H1 (cell line): ENCODE measurements around the gene SRSF12. TPM values are rescaled to one million over a fixed set of nuclear protein-coding genes. Genes with fewer than 3 reads are reported as not detected.

Source experiments
- CTCF ChIA-PET: fragments of 300-600 bp; sonication (Branson Sonifier 250); formaldehyde crosslinking; loops from one replicate; lab custom pipeline; 2021; ENCODE audit not compliant: partially characterized antibody; lab: Charles Lee
- POLR2A ChIA-PET: fragments of 300-600 bp; sonication (Branson Sonifier 250); formaldehyde crosslinking; loops from one replicate; lab custom pipeline; 2021; ENCODE audit warnings: inconsistent platforms; ENCODE audit not compliant: partially characterized antibody; lab: Charles Lee
- DNase-seq, 2 experiments: peaks; one replicate each; pipeline versions ENCODE4 v3.0.0 to v3.0.0-alpha.2; 2010 to 2022; ENCODE audit warnings: low spot score in 2 of 2, low read depth in 1 of 2, mixed read lengths in 1 of 2
- FAIRE-seq: peaks from 2 replicates; lab custom pipeline; 2011; peaks lifted over from hg19 to GRCh38; lab: Jason Lieb, UNC
- H2AFZ ChIP-seq: 2 replicates; pipeline ENCODE4 v1.8.1; 2012; ENCODE audit warnings: low read length, inconsistent platforms
- H2AK5ac ChIP-seq: 2 replicates; pipeline ENCODE4 v1.6.1; 2013; ENCODE audit warnings: low read depth, low read length
- H2BK120ac ChIP-seq: replicated peaks from 2 replicates; pipeline ENCODE3; 2013; ENCODE audit warnings: low read depth, low read length, inconsistent platforms
- H2BK12ac ChIP-seq: 2 replicates; pipeline ENCODE4 v1.6.1; 2013; ENCODE audit warnings: low read depth, low read length
- H2BK15ac ChIP-seq: 2 replicates; pipeline ENCODE4 v1.6.1; 2013; ENCODE audit warnings: low read length
- H2BK20ac ChIP-seq: 2 replicates; pipeline ENCODE4 v1.6.1; 2013; ENCODE audit warnings: low read length
- H2BK5ac ChIP-seq: 2 replicates; pipeline ENCODE4 v1.6.1; 2013; ENCODE audit warnings: low read depth, low read length
- H3K14ac ChIP-seq: 2 replicates; pipeline ENCODE4 v1.6.1; 2013; ENCODE audit warnings: inconsistent platforms; ENCODE audit not compliant: insufficient read length
- H3K18ac ChIP-seq: 2 replicates; pipeline ENCODE4 v1.6.1; 2013; ENCODE audit warnings: low read length; ENCODE audit errors: extremely low read depth
- H3K23ac ChIP-seq: 2 replicates; pipeline ENCODE4 v1.6.1; 2013; ENCODE audit warnings: inconsistent platforms; ENCODE audit not compliant: insufficient read length
- H3K23me2 ChIP-seq: 2 replicates; pipeline ENCODE4 v1.6.1; 2013; ENCODE audit warnings: low read depth, low read length
- H3K27ac ChIP-seq: 2 replicates; pipeline ENCODE4 v1.6.1; 2011; ENCODE audit warnings: low read depth, low read length, inconsistent platforms
- H3K27me3 ChIP-seq, 4 experiments: replicated peaks in 1 of 4; 1 replicate in 1 of 4; 2 replicates in 3 of 4; pipeline versions ENCODE4 v1.6.1 to v1.8.1; 2011 to 2013; ENCODE audit warnings: low read length in 3 of 4, mild to moderate bottlenecking in 3 of 4, inconsistent platforms in 2 of 4, mixed read lengths in 2 of 4, moderate library complexity in 1 of 4; ENCODE audit not compliant: control insufficient read depth in 3 of 4, insufficient read depth in 3 of 4; ENCODE audit errors: extremely low read depth in 1 of 4
- H3K36me3 ChIP-seq, 4 experiments: 2 replicates each; pipeline versions ENCODE4 v1.6.1 to v1.8.1; 2011 to 2013; ENCODE audit warnings: mild to moderate bottlenecking in 4 of 4, low read length in 3 of 4, moderate library complexity in 2 of 4, control low read depth in 1 of 4, inconsistent platforms in 1 of 4; ENCODE audit not compliant: insufficient read depth in 4 of 4, control insufficient read depth in 2 of 4
- H3K4ac ChIP-seq: replicated peaks from 2 replicates; pipeline ENCODE3; 2013; ENCODE audit warnings: low read length, low read depth, mixed read lengths, inconsistent platforms; ENCODE audit not compliant: insufficient read length
- H3K4me1 ChIP-seq, 4 experiments: replicated peaks in 1 of 4; 1 replicate in 1 of 4; 2 replicates in 3 of 4; pipeline versions ENCODE4 v1.6.1 to v1.8.1; 2011 to 2013; ENCODE audit warnings: low read length in 3 of 4, inconsistent platforms in 2 of 4, mixed read lengths in 1 of 4; ENCODE audit not compliant: insufficient read depth in 4 of 4, control insufficient read depth in 3 of 4
- H3K4me2 ChIP-seq, 2 experiments: 2 replicates each; pipeline versions ENCODE4 v1.6.1 to v1.8.1; 2011 to 2013; ENCODE audit warnings: low read depth in 2 of 2, low read length in 2 of 2, control low read depth in 1 of 2, inconsistent platforms in 1 of 2, mild to moderate bottlenecking in 1 of 2; ENCODE audit not compliant: insufficient read depth in 1 of 2
- H3K4me3 ChIP-seq, 4 experiments: fragments of 200-600, 300-600 bp in 1 of 4; sonication (generic), shearing (Covaris generic), sonication (Bioruptor Twin) in 1 of 4; 2 replicates each; pipeline versions ENCODE4 v1.5.1 to v1.8.1; 2011 to 2016; ENCODE audit warnings: low read length in 4 of 4, low read depth in 3 of 4, control low read depth in 2 of 4, inconsistent platforms in 2 of 4, mild to moderate bottlenecking in 2 of 4, mixed read lengths in 1 of 4, moderate library complexity in 1 of 4; ENCODE audit not compliant: insufficient read depth in 2 of 4; ENCODE audit errors: extremely low read depth in 1 of 4
- H3K56ac ChIP-seq: replicated peaks from 2 replicates; pipeline ENCODE3; 2013; ENCODE audit warnings: low read depth, mild to moderate bottlenecking, mixed read lengths, low read length, inconsistent platforms; ENCODE audit not compliant: insufficient read length
- H3K79me1 ChIP-seq: 2 replicates; pipeline ENCODE4 v1.6.1; 2013; ENCODE audit warnings: low read depth, low read length, control low read depth
- H3K79me2 ChIP-seq, 2 experiments: 2 replicates each; pipeline versions ENCODE4 v1.6.1 to v1.8.1; 2012 to 2013; ENCODE audit warnings: low read length in 2 of 2, mild to moderate bottlenecking in 2 of 2, inconsistent platforms in 1 of 2; ENCODE audit not compliant: insufficient read depth in 2 of 2, control insufficient read depth in 1 of 2
- H3K9ac ChIP-seq, 4 experiments: replicated peaks in 1 of 4; 1 replicate in 1 of 4; 2 replicates in 3 of 4; pipeline versions ENCODE4 v1.6.1 to v1.8.1; 2011 to 2013; ENCODE audit warnings: low read depth in 3 of 4, low read length in 3 of 4, control low read depth in 2 of 4, mild to moderate bottlenecking in 2 of 4, moderate library complexity in 2 of 4, inconsistent platforms in 1 of 4; ENCODE audit errors: extremely low read depth in 1 of 4
- H3K9me3 ChIP-seq, 2 experiments: 2 replicates each; pipeline versions ENCODE4 v1.6.1 to v1.8.1; 2012 to 2013; ENCODE audit warnings: mild to moderate bottlenecking in 2 of 2, moderate library complexity in 2 of 2, control low read depth in 1 of 2, inconsistent platforms in 1 of 2, low read depth in 1 of 2, low read length in 1 of 2, mixed read lengths in 1 of 2; ENCODE audit not compliant: insufficient read depth in 2 of 2
- H4K20me1 ChIP-seq, 2 experiments: replicated peaks in 1 of 2; 2 replicates each; pipeline versions ENCODE3 to v1.8.1; 2011 to 2013; ENCODE audit warnings: inconsistent platforms in 2 of 2, low read length in 2 of 2, mild to moderate bottlenecking in 1 of 2; ENCODE audit not compliant: insufficient read depth in 2 of 2, control insufficient read depth in 1 of 2
- H4K5ac ChIP-seq: 2 replicates; pipeline ENCODE4 v1.6.1; 2013; ENCODE audit warnings: low read length, low read depth, mixed read lengths, inconsistent platforms; ENCODE audit not compliant: insufficient read length
- H4K8ac ChIP-seq: 2 replicates; pipeline ENCODE4 v1.8.0; 2013; ENCODE audit warnings: mild to moderate bottlenecking, moderate library complexity, low read length, inconsistent platforms; ENCODE audit not compliant: insufficient read depth; ENCODE audit errors: extremely low read depth
- H4K91ac ChIP-seq: replicated peaks from 2 replicates; pipeline ENCODE3; 2013; ENCODE audit warnings: low read length, mixed read lengths, inconsistent platforms; ENCODE audit not compliant: insufficient read length
- CTCF ChIP-seq, 3 experiments: IDR thresholded peaks; 1 replicate in 2 of 3; 2 replicates in 1 of 3; pipeline versions ENCODE4 v1.5.1 to v1.6.1; 2011; ENCODE audit warnings: low read length in 3 of 3, mild to moderate bottlenecking in 3 of 3, inconsistent platforms in 2 of 3, low read depth in 1 of 3, moderate library complexity in 1 of 3; ENCODE audit not compliant: insufficient read depth in 1 of 3; ENCODE audit errors: control extremely low read depth in 1 of 3
- EGR1 ChIP-seq: IDR thresholded peaks from 2 replicates; pipeline ENCODE4 v1.6.1; 2011; ENCODE audit warnings: low read depth, low read length, borderline replicate concordance
- EZH2 ChIP-seq: fragments of 200-600 bp; sonication (generic); IDR thresholded peaks from 2 replicates; pipeline ENCODE4 v1.7.1; 2012; ENCODE audit warnings: low read depth, mild to moderate bottlenecking, moderate library complexity, low read length, inconsistent platforms; ENCODE audit not compliant: severe bottlenecking
- SAP30 ChIP-seq: fragments of 300-600 bp; sonication (generic); IDR thresholded peaks from 2 replicates; pipeline ENCODE4 v1.7.1; 2012; ENCODE audit warnings: low read length, moderate library complexity, mild to moderate bottlenecking, inconsistent platforms; ENCODE audit not compliant: insufficient read depth, insufficient replicate concordance
- TAF7 ChIP-seq: optimal IDR thresholded peaks from 2 replicates; pipeline ENCODE3; 2011; ENCODE audit warnings: low read depth, mild to moderate bottlenecking, inconsistent platforms, low read length, moderate library complexity, borderline replicate concordance
- TCF12 ChIP-seq: IDR thresholded peaks from 2 replicates; pipeline ENCODE4 v1.6.1; 2011; ENCODE audit warnings: low read depth, mild to moderate bottlenecking, low read length
- USF2 ChIP-seq: IDR thresholded peaks from 2 replicates; pipeline ENCODE4 v1.6.1; 2011; ENCODE audit warnings: low read length, improper control_type of control experiment
- YY1 ChIP-seq: IDR thresholded peaks from 2 replicates; pipeline ENCODE4 v1.6.1; 2011; ENCODE audit warnings: low read depth, mild to moderate bottlenecking, low read length
- ZNF274 ChIP-seq: IDR thresholded peaks from 2 replicates; pipeline ENCODE4 v1.7.0; 2012; ENCODE audit warnings: low read length, borderline replicate concordance; ENCODE audit errors: extremely low read depth
- WGBS, 2 experiments: shearing (Covaris generic) in 1 of 2; methylation state at CpG; one replicate each; pipeline versions ENCODE4 v1.1.6 to v1.1.7; 2013 to 2015; ENCODE audit warnings: low lambda C conversion rate in 2 of 2, mixed read lengths in 2 of 2, inconsistent platforms in 1 of 2, low coverage in 1 of 2, missing lambda C conversion rate in 1 of 2; ENCODE audit not compliant: insufficient replicate concordance in 2 of 2, insufficient coverage in 1 of 2, insufficient read length in 1 of 2; ENCODE audit errors: extremely low coverage in 1 of 2, missing lambda C conversion rate in 1 of 2; 5-methylcytosine and 5-hydroxymethylcytosine counted together
- polyA plus RNA-seq, 7 experiments: library from polyadenylated mRNA; depleted of rRNA in 3 of 7; stranded (reverse) in 5 of 7; unstranded in 2 of 7; fragments of >200 nt in 5 of 7; fragments of 200-250 nt in 2 of 7; gene quantifications; 1 replicate in 5 of 7; 2 replicates in 1 of 7; 4 replicates in 1 of 7; pipeline versions ENCODE4 v1.2.1 to v1.2.3, GENCODE V29; 2011 to 2013; ENCODE audit warnings: missing spikeins in 2 of 7, mixed read lengths in 2 of 7
- total RNA-seq: library from RNA; stranded (reverse); fragmentation: NEBNext Ultra II Directional; extraction: Animal tissue kit (Norgen Biotek cat#: 25700); gene quantifications from 2 replicates; pipeline ENCODE4 v1.2.1, GENCODE V29; 2021

Gene SRSF12
- total and polyA plus RNA-seq, 2 of the 8 experiments (the other 6 are each of a cell fraction or from before 2014, with no cell fraction given) = 2.6 to 4.2 TPM

GRCh38 chr6:89110284-89110683 is 7.6 kb downstream of the SRSF12 start:
- no peak for TF ChIP-seq YY1
- no peak for TF ChIP-seq SAP30
- no peak for TF ChIP-seq CTCF (IDR thresholded peaks at IDR 0.05; ENCODE audit: control extremely low read depth in 1 of 3, insufficient read depth in 1 of 3, low read depth in 1 of 3, low read length in 3 of 3)
- no peak for TF ChIP-seq TCF12
- no peak for TF ChIP-seq ZNF274
- no peak for TF ChIP-seq TAF7
- no peak for TF ChIP-seq EGR1
- TF ChIP-seq USF2 = no peak
- TF ChIP-seq EZH2 = no peak
- Histone ChIP-seq H3K14ac (no peak overlapping the region), H3K36me3 (peaks cover 0 to 2% (median under 1%) of the 10 kb centered on the region in 4 experiments; a peak in 2 of 8 replicates), H3K4me1 (no peaks in the 10 kb centered on the region), H4K20me1 (no peaks in the 10 kb centered on the region), H4K5ac (no peak overlapping the region), H2AFZ (no peak overlapping the region), H3K4ac (no peak overlapping the region), H3K23ac (no peak overlapping the region), H3K23me2 (no peaks in the 10 kb centered on the region), H3K9me3 (no peaks in the 10 kb centered on the region), H3K27me3 (no peaks in the 10 kb centered on the region), H3K79me1 (no peaks in the 10 kb centered on the region), H2BK120ac (no peak overlapping the region), H4K8ac (no peak overlapping the region), H2BK20ac (no peak overlapping the region), H3K18ac (no peak overlapping the region), H2BK15ac (no peak overlapping the region), H2BK12ac (no peak overlapping the region), H3K27ac (no peak overlapping the region), H3K79me2 (no peaks in the 10 kb centered on the region), H3K4me3 (no peak overlapping the region), H2BK5ac (no peak overlapping the region), H3K56ac (no peak overlapping the region), H2AK5ac (no peak overlapping the region), H4K91ac (no peak overlapping the region), H3K4me2 (no peak overlapping the region), H3K9ac (no peak overlapping the region)
- DNase-seq = no peak
- FAIRE-seq = no peak
- ChIA-PET CTCF (interaction anchor here (0.6 to 4.5 kb wide), 3 partner anchors 9 to 127 kb away, joined by 3 to 23 read pairs (median 3); no protein-coding TSS in a partner anchor), POLR2A (interaction anchor here (1.4 kb wide), 1 partner anchor 11 kb away, joined by 3 read pairs; no protein-coding TSS in a partner anchor)
- WGBS, 2 experiments = 73% methylated on average over 3 of the region's 3 CpGs; no CpG with 5 or more reads in 1 of the 2 experiments
